H1 (cell line): ENCODE data around the gene HEBP1.

Experiments used
- BACH1 ChIP-seq: IDR thresholded peaks from 2 replicates; pipeline ENCODE4 v1.6.1; 2012; ENCODE audit warnings: low read length, improper control_type of control experiment
- EP300 ChIP-seq, 2 experiments: IDR thresholded peaks; 1 replicate in 1 of 2; 2 replicates in 1 of 2; pipeline ENCODE4 v1.6.1; 2011 to 2012; ENCODE audit warnings: low read depth in 2 of 2, low read length in 2 of 2, mild to moderate bottlenecking in 2 of 2, borderline replicate concordance in 1 of 2, inconsistent platforms in 1 of 2, moderate library complexity in 1 of 2
- GABPA ChIP-seq: IDR thresholded peaks from 2 replicates; pipeline ENCODE4 v1.6.1; 2011; ENCODE audit warnings: mild to moderate bottlenecking, low read length, moderate library complexity, borderline replicate concordance; ENCODE audit not compliant: insufficient read depth
- KDM1A ChIP-seq: fragments of 200-600, 300-600 bp; sonication (generic); IDR thresholded peaks from 2 replicates; pipeline ENCODE4 v1.7.1; 2016; ENCODE audit warnings: mild to moderate bottlenecking, low read length, borderline replicate concordance
- POLR2A ChIP-seq, 2 experiments: IDR thresholded peaks; 1 replicate in 1 of 2; 2 replicates in 1 of 2; pipeline ENCODE4 v1.6.1; 2011; ENCODE audit warnings: low read depth in 2 of 2, low read length in 2 of 2, mild to moderate bottlenecking in 2 of 2; ENCODE audit errors: control extremely low read depth in 1 of 2
- SP2 ChIP-seq: IDR thresholded peaks from 2 replicates; pipeline ENCODE4 v1.6.1; 2012; ENCODE audit warnings: mild to moderate bottlenecking, low read length, inconsistent platforms
- SUZ12 ChIP-seq: fragments of 200-600 bp; sonication (generic); IDR thresholded peaks from 2 replicates; pipeline ENCODE4 v1.6.1; 2012; ENCODE audit warnings: mild to moderate bottlenecking, inconsistent platforms, low read length, moderate library complexity, mixed read lengths
- TAF1 ChIP-seq: IDR thresholded peaks from 2 replicates; pipeline ENCODE4 v1.6.1; 2011; ENCODE audit warnings: mild to moderate bottlenecking, low read depth, low read length
- TF ChIP-seq, protein P1 (sequence below), 3 experiments: IDR thresholded peaks; 1 replicate in 2 of 3; 2 replicates in 1 of 3; pipeline versions ENCODE4 v1.5.1 to v1.6.1; 2011; ENCODE audit warnings: low read length in 3 of 3, mild to moderate bottlenecking in 3 of 3, inconsistent platforms in 2 of 3, low read depth in 1 of 3, moderate library complexity in 1 of 3; ENCODE audit not compliant: insufficient read depth in 1 of 3; ENCODE audit errors: control extremely low read depth in 1 of 3

DNA sequence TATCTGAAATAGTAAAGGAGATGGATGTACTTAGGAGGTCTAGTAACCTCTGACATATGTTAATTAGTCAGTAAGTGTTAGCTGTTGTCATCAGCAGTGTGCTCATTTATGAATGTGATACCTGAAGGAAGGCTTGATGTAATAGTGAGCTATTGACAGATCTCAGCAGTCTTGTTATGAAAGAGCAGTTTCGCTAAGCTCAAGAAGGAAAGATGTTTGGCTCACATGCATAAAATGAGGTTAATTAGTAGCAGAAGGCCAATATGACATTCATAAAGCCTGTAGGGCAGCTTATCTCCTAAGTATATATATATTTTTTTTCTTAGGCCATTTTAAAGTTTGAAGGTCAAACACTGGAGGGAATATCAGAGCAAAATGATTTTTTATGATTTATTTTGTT lies 46.9 kb upstream of the HEBP1 start:
- TF ChIP-seq, protein P1, sequence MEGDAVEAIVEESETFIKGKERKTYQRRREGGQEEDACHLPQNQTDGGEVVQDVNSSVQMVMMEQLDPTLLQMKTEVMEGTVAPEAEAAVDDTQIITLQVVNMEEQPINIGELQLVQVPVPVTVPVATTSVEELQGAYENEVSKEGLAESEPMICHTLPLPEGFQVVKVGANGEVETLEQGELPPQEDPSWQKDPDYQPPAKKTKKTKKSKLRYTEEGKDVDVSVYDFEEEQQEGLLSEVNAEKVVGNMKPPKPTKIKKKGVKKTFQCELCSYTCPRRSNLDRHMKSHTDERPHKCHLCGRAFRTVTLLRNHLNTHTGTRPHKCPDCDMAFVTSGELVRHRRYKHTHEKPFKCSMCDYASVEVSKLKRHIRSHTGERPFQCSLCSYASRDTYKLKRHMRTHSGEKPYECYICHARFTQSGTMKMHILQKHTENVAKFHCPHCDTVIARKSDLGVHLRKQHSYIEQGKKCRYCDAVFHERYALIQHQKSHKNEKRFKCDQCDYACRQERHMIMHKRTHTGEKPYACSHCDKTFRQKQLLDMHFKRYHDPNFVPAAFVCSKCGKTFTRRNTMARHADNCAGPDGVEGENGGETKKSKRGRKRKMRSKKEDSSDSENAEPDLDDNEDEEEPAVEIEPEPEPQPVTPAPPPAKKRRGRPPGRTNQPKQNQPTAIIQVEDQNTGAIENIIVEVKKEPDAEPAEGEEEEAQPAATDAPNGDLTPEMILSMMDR (IDR thresholded peaks at IDR 0.05; ENCODE audit: control extremely low read depth in 1 of 3, insufficient read depth in 1 of 3, low read depth in 1 of 3, low read length in 3 of 3), result no peak
- TF ChIP-seq POLR2A (IDR thresholded peaks at IDR 0.05; ENCODE audit: control extremely low read depth in 1 of 2, low read depth in 2 of 2, low read length in 2 of 2), result no peak
- TF ChIP-seq KDM1A, result no peak
- TF ChIP-seq TAF1, result no peak
- TF ChIP-seq BACH1, result no peak
- TF ChIP-seq GABPA, result no peak
- TF ChIP-seq SUZ12, result no peak
- no peak for TF ChIP-seq SP2
- TF ChIP-seq EP300 (IDR thresholded peaks at IDR 0.05; ENCODE audit: borderline replicate concordance in 1 of 2, low read depth in 2 of 2, low read length in 2 of 2), result no peak
